Measurements from ENCODE around the gene NRL. TPM values are rescaled to one million over a fixed set of nuclear protein-coding genes. Genes with fewer than 3 reads are reported as not detected.

Gene NRL
- total RNA-seq, 2 donors from 2014 or later = 4.3 to 4.7 TPM

DNA sequence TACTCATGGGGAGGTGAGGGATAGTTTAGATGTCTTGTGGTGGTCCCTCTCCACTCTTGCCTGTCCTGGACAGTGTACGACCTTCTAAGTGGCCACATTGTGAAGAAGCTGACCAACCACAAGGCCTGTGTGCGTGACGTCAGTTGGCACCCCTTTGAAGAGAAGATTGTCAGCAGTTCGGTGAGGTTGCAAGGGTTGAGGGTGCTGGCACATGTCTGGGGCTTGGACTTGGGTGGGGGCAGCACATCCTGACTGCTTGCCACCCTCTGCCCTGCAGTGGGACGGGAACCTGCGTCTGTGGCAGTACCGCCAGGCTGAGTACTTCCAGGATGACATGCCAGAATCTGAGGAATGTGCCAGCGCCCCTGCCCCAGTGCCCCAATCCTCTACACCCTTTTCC is 8.1 kb upstream of the NRL start:
- no peaks in the 10 kb centered on the region for H3K27me3 ChIP-seq (replicated peaks; ENCODE audit: insufficient read depth)
- H3K27ac ChIP-seq = no peak overlapping the region
- no peaks in the 10 kb centered on the region for H3K9me3 ChIP-seq
- no peak overlapping the region for H3K4me3 ChIP-seq
- H3K36me3 ChIP-seq = peaks cover 16 to 44% of the 10 kb centered on the region in 2 donors
- TF ChIP-seq POLR2AphosphoS5 (IDR thresholded peaks at IDR 0.05) = no peak
- TF ChIP-seq POLR2A (IDR thresholded peaks at IDR 0.05) = no peak
- TF ChIP-seq CTCF (IDR thresholded peaks at IDR 0.05) = no peak
- 91% methylated on average over 8 of the region's 8 CpGs for WGBS
- H3K4me1 ChIP-seq (replicated peaks) = no peaks in the 10 kb centered on the region
- no peak for DNase-seq (ENCODE audit: low spot score)
- intact Hi-C loops (cut with DNase I) = no loop called here

DNA sequence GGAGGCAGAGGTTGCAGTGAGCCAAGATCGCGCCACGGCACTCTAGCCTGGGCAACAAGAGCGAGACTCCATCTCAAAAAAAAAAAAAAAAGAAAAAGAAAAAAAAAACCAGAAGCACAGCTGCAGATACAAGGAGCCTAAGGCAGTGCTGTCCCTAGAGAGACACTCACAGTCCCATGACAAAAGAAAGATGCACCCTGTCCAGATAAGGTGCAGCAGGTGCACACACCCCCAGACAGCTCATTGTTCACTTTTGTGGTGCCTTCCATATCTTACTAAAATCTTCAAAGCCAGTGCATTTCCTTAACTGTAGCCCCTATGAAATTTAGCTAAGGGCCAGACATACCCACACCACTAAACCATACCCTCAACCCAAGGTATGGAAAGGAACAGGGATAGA is 7.7 kb upstream of the NRL start:
- no peak overlapping the region for H3K4me3 ChIP-seq
- intact Hi-C loops (cut with DNase I) = no loop called here
- TF ChIP-seq CTCF (IDR thresholded peaks at IDR 0.05) = no peak
- no peak for TF ChIP-seq POLR2AphosphoS5 (IDR thresholded peaks at IDR 0.05)
- H3K4me1 ChIP-seq (replicated peaks) = no peaks in the 10 kb centered on the region
- H3K27me3 ChIP-seq (replicated peaks; ENCODE audit: insufficient read depth) = no peaks in the 10 kb centered on the region
- no peak overlapping the region for H3K27ac ChIP-seq
- H3K36me3 ChIP-seq = peaks cover 16 to 44% of the 10 kb centered on the region in 2 donors
- H3K9me3 ChIP-seq = no peaks in the 10 kb centered on the region
- no peak for DNase-seq (ENCODE audit: low spot score)
- 87% methylated on average over 4 of the region's 4 CpGs for WGBS

DNA sequence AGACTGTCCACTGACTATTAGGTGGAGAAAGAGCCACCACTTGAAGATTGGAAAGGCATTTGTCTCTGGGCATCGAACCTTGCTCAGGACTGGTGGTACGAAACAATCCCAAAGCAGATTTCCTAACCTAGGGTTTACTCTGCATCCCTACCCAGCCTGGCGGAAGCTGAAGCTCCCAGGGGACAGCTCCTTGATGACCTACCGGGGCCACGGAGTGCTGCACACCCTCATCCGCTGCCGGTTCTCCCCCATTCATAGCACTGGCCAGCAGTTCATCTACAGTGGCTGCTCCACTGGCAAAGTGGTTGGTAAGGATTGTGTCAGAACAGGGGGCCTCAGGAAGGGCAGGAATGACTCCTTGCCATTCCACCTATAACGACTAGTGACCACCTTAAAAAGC is 6.5 kb upstream of the NRL start:
- H3K4me3 ChIP-seq = no peak overlapping the region
- TF ChIP-seq POLR2AphosphoS5 (IDR thresholded peaks at IDR 0.05) (no peak), POLR2A (IDR thresholded peaks at IDR 0.05) (no peak), CTCF (IDR thresholded peaks at IDR 0.05) (no peak)
- 92% methylated on average over 8 of the region's 8 CpGs for WGBS
- H3K27ac ChIP-seq = no peak overlapping the region
- H3K4me1 ChIP-seq (replicated peaks) = peaks cover 4% of the 10 kb centered on the region
- H3K9me3 ChIP-seq = no peaks in the 10 kb centered on the region
- no peaks in the 10 kb centered on the region for H3K27me3 ChIP-seq (replicated peaks; ENCODE audit: insufficient read depth)
- intact Hi-C loops (cut with DNase I) = no loop called here
- H3K36me3 ChIP-seq = peaks cover 16 to 44% of the 10 kb centered on the region in 2 donors
- DNase-seq (ENCODE audit: low spot score) = no peak

DNA sequence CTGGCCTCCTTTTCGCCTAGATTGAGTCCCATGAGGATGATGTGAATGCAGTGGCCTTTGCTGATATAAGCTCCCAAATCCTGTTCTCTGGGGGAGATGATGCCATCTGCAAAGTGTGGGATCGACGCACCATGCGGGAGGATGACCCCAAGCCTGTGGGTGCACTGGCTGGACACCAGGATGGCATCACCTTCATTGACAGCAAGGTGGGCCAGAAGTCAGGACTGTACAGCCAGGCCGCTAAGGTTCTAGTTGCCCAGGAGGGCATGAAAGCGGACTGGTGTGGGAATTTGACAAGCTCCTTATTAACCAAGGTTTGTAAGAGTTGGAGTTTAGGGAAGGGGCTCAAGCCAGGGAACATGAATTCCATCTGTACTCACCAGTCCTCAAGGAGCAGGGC is 4.9 kb upstream of the NRL start:
- no peak for TF ChIP-seq POLR2AphosphoS5 (IDR thresholded peaks at IDR 0.05)
- no peak for TF ChIP-seq POLR2A (IDR thresholded peaks at IDR 0.05)
- no peak for TF ChIP-seq CTCF (IDR thresholded peaks at IDR 0.05)
- no peak overlapping the region for H3K27ac ChIP-seq
- peaks cover 16 to 44% of the 10 kb centered on the region in 2 donors for H3K36me3 ChIP-seq
- H3K27me3 ChIP-seq (replicated peaks; ENCODE audit: insufficient read depth) = no peaks in the 10 kb centered on the region
- H3K4me1 ChIP-seq (replicated peaks) = peaks cover 4% of the 10 kb centered on the region
- intact Hi-C loops (cut with DNase I) = no loop called here
- no peak overlapping the region for H3K4me3 ChIP-seq
- no peaks in the 10 kb centered on the region for H3K9me3 ChIP-seq
- WGBS = 94% methylated on average over 6 of the region's 6 CpGs
- DNase-seq (ENCODE audit: low spot score) = no peak

- intact Hi-C loops (cut with DNase I) = no loop called here
- no peak for DNase-seq (ENCODE audit: low spot score)
- Histone ChIP-seq H3K27ac (no peak overlapping the region), H3K36me3 (peaks cover 16 to 30% of the 10 kb centered on the region in 2 donors), H3K4me1 (replicated peaks) (peaks cover 4% of the 10 kb centered on the region), H3K4me3 (no peak overlapping the region), H3K9me3 (no peaks in the 10 kb centered on the region), H3K27me3 (replicated peaks; ENCODE audit: insufficient read depth) (no peaks in the 10 kb centered on the region)
- no peak for TF ChIP-seq POLR2A (IDR thresholded peaks at IDR 0.05)
- TF ChIP-seq POLR2AphosphoS5 (IDR thresholded peaks at IDR 0.05) = no peak
- TF ChIP-seq CTCF (IDR thresholded peaks at IDR 0.05) = no peak
- 85% methylated on average over 6 of the region's 6 CpGs for WGBS
Observed at GRCh38 chr14:24117179-24117578, 2.4 kb upstream of the NRL start.
